Breast epithelium (tissue), 3 donors: ENCODE measurements around the gene ZNF497.

Experiments used
- CTCF ChIP-seq, 3 donors: fragments of 450-650 bp; IDR thresholded peaks; one replicate each; pipeline ENCODE4 v1.5.1; 2016 to 2017; ENCODE audit warnings: antibody characterized with exemption in 3 of 3, mild to moderate bottlenecking in 3 of 3, moderate library complexity in 3 of 3
- POLR2A ChIP-seq: fragments of 450-650 bp; IDR thresholded peaks from one replicate; pipeline ENCODE4 v1.6.1; 2016; ENCODE audit warnings: antibody characterized with exemption, mild to moderate bottlenecking, moderate library complexity

- TF ChIP-seq CTCF (IDR thresholded peaks at IDR 0.05), result no peak
- no peak for TF ChIP-seq POLR2A
These were observed 36.0 kb downstream of the ZNF497 start for GRCh38 chr19:58326501-58326913.
